GM23338 (cell line): ENCODE measurements around the gene ZFP64. TPM values are rescaled to one million over a fixed set of nuclear protein-coding genes. Genes with fewer than 3 reads are reported as not detected.
A peak's percentile ranks its signal among the peaks of the same experiment; 100 is the strongest.

Source experiments
- ATAC-seq: fragments of 200-7000 bp; cut with Tn5 transposase; 3 replicates; pipeline ENCODE4 v1.9.1; 2020
- DNase-seq: peaks from one replicate; pipeline ENCODE4 v3.0.0-alpha.2; 2015; ENCODE audit warnings: low spot score
- H2AFZ ChIP-seq: fragments of 200-600 bp; sonication (generic); 2 replicates; pipeline ENCODE4 v1.8.0; 2016; ENCODE audit warnings: antibody characterized with exemption, mild to moderate bottlenecking, moderate library complexity
- H3F3A ChIP-seq: fragments of 200-600 bp; sonication (generic); replicated peaks from 2 replicates; pipeline ENCODE4 v1.8.0; 2017; ENCODE audit warnings: antibody characterized with exemption, mixed run types, low read depth
- H3K27ac ChIP-seq: fragments of 200-600 bp; sonication (generic); 2 replicates; pipeline ENCODE4 v1.6.1; 2016; ENCODE audit warnings: low read depth
- H3K27me3 ChIP-seq: fragments of 200-600 bp; sonication (generic); 2 replicates; pipeline ENCODE4 v1.8.0; 2016; ENCODE audit warnings: mild to moderate bottlenecking, mixed run types, moderate library complexity; ENCODE audit not compliant: insufficient read depth
- H3K36me3 ChIP-seq: fragments of 200-600 bp; sonication (generic); 2 replicates; pipeline ENCODE4 v1.8.0; 2016; ENCODE audit warnings: mild to moderate bottlenecking; ENCODE audit not compliant: insufficient read depth
- H3K4me1 ChIP-seq: fragments of 200-600 bp; sonication (generic); 2 replicates; pipeline ENCODE4 v1.8.0; 2016; ENCODE audit warnings: mild to moderate bottlenecking, moderate library complexity; ENCODE audit not compliant: insufficient read depth
- H3K4me2 ChIP-seq: fragments of 200-600 bp; sonication (generic); 2 replicates; pipeline ENCODE4 v1.7.1; 2017; ENCODE audit warnings: mixed run types
- H3K4me3 ChIP-seq: fragments of 200-600 bp; sonication (generic); 2 replicates; pipeline ENCODE4 v1.6.1; 2016; ENCODE audit warnings: mixed run types
- H3K79me2 ChIP-seq: fragments of 200-600 bp; sonication (generic); replicated peaks from 2 replicates; pipeline ENCODE4 v1.8.0; 2017; ENCODE audit warnings: mild to moderate bottlenecking; ENCODE audit not compliant: insufficient read depth
- H3K9me2 ChIP-seq: fragments of 200-600 bp; sonication (generic); 2 replicates; pipeline ENCODE4 v1.8.0; 2017; ENCODE audit not compliant: insufficient read depth
- H4K20me1 ChIP-seq: fragments of 200-600 bp; sonication (generic); replicated peaks from 2 replicates; pipeline ENCODE4 v1.8.0; 2017; ENCODE audit warnings: mild to moderate bottlenecking; ENCODE audit not compliant: insufficient read depth
- H3K27ac Mint-ChIP-seq: 2 replicates; pipeline ENCODE4 v1.8.0; 2020; ENCODE audit warnings: inconsistent platforms, mild to moderate bottlenecking, moderate library complexity, mixed read lengths
- H3K27me3 Mint-ChIP-seq: 3 replicates; pipeline ENCODE4 v1.8.0; 2022; ENCODE audit warnings: low read depth, mild to moderate bottlenecking, moderate library complexity, mixed read lengths, inconsistent platforms; ENCODE audit not compliant: insufficient read depth, poor library complexity
- H3K36me3 Mint-ChIP-seq: 3 replicates; pipeline ENCODE4 v1.8.0; 2021; ENCODE audit warnings: low read depth, mild to moderate bottlenecking, inconsistent platforms, moderate library complexity, mixed read lengths
- H3K4me1 Mint-ChIP-seq: 3 replicates; pipeline ENCODE4 v1.8.0; 2020; ENCODE audit warnings: mild to moderate bottlenecking, inconsistent platforms, mixed read lengths
- H3K4me3 Mint-ChIP-seq: 3 replicates; pipeline ENCODE4 v1.8.0; 2021; ENCODE audit warnings: moderate library complexity, mild to moderate bottlenecking, inconsistent platforms, mixed read lengths
- H3K9me3 Mint-ChIP-seq: 3 replicates; pipeline ENCODE4 v1.8.0; 2020; ENCODE audit warnings: moderate library complexity, mild to moderate bottlenecking, inconsistent platforms, mixed read lengths
- CREB1 ChIP-seq: fragments of 250-450 bp; sonication (Bioruptor Pico); IDR thresholded peaks from 2 replicates; pipeline ENCODE4 v1.5.0; 2020; ENCODE audit warnings: low read depth, mild to moderate bottlenecking, moderate library complexity
- ETS1 ChIP-seq: IDR thresholded peaks from 2 replicates; pipeline ENCODE4 v1.6.1; 2016; ENCODE audit warnings: antibody characterized with exemption
- EZH2 ChIP-seq: fragments of 200-600 bp; sonication (generic); IDR thresholded peaks from one replicate; pipeline ENCODE4 v1.8.0; 2017; ENCODE audit warnings: antibody characterized with exemption, mild to moderate bottlenecking, low read depth; ENCODE audit not compliant: unreplicated experiment
- EZH2phosphoT487 ChIP-seq: fragments of 200-600 bp; sonication (generic); IDR thresholded peaks from one replicate; pipeline ENCODE4 v1.8.1; 2018; ENCODE audit warnings: antibody characterized with exemption; ENCODE audit not compliant: unreplicated experiment
- JUNB ChIP-seq: IDR thresholded peaks from one replicate; pipeline ENCODE4 v1.6.1; 2016; ENCODE audit warnings: antibody characterized with exemption; ENCODE audit not compliant: unreplicated experiment
- NANOG ChIP-seq: IDR thresholded peaks from 2 replicates; pipeline ENCODE4 v1.6.1; 2016; ENCODE audit warnings: antibody characterized with exemption, borderline replicate concordance
- POLR2AphosphoS5 ChIP-seq: IDR thresholded peaks from 2 replicates; pipeline ENCODE4 v1.6.1; 2016; ENCODE audit warnings: antibody characterized with exemption, low read depth
- REST ChIP-seq: IDR thresholded peaks from one replicate; pipeline ENCODE4 v1.6.1; 2018; ENCODE audit warnings: antibody characterized with exemption; ENCODE audit not compliant: unreplicated experiment
- STAT1 ChIP-seq: IDR thresholded peaks from one replicate; pipeline ENCODE4 v1.6.1; 2016; ENCODE audit warnings: antibody characterized with exemption; ENCODE audit not compliant: unreplicated experiment
- ZNF114 ChIP-seq: fragments of 250-450 bp; sonication (Bioruptor Pico); IDR thresholded peaks from 2 replicates; pipeline ENCODE4 v1.5.0; 2020; ENCODE audit warnings: mild to moderate bottlenecking, moderate library complexity
- ZNF331 ChIP-seq: fragments of 250-450 bp; sonication (Bioruptor Pico); IDR thresholded peaks from 2 replicates; pipeline ENCODE4 v1.5.0; 2020; ENCODE audit warnings: low read depth, mild to moderate bottlenecking, moderate library complexity
- ZNF462 ChIP-seq: fragments of 250-450 bp; sonication (Bioruptor Pico); IDR thresholded peaks from 2 replicates; pipeline ENCODE4 v1.5.0; 2020; ENCODE audit warnings: mild to moderate bottlenecking, moderate library complexity
- polyA plus RNA-seq: library from polyadenylated mRNA; unstranded; fragments of >200 nt; fragmentation: Nextera tagmentation; extraction: Ambion mirVana; gene quantifications from 2 replicates; pipeline ENCODE4 v1.2.1, GENCODE V29; 2016
- total RNA-seq: library from RNA; depleted of rRNA; stranded (reverse); fragments of >200 nt; shearing (Covaris generic); gene quantifications from 2 replicates; pipeline ENCODE4 v1.2.3, GENCODE V29; 2014
- TF ChIP-seq, protein P1 (sequence below), 2 experiments: fragments of 200-600 bp in 1 of 2; sonication (generic) in 1 of 2; conservative IDR thresholded peaks; 2 replicates each; pipeline versions ENCODE4 v1.5.1 to v1.6.1; 2016 to 2017; ENCODE audit warnings: antibody characterized with exemption in 2 of 2, low read depth in 2 of 2, mild to moderate bottlenecking in 2 of 2, moderate library complexity in 1 of 2

Gene ZFP64
- total and polyA plus RNA-seq, 2 experiments from 2014 or later = 9.6 to 30.4 TPM

- H3K27ac ChIP-seq = 0 out of 2 replicates have a peak overlapping the region, but pooled peaks have one; percentile 27
- peaks cover 3% of the 10 kb centered on the region; the same call in 1 of the 3 replicates for H3K36me3 Mint-ChIP-seq
- ATAC-seq = peak; percentile 10
- peak overlapping the region; percentile 88 for H3K4me3 Mint-ChIP-seq
- H3K36me3 ChIP-seq = no peaks in the 10 kb centered on the region
- peak overlapping the region; percentile 60 for H2AFZ ChIP-seq
- no peaks in the 10 kb centered on the region for H3K79me2 ChIP-seq
- H3K4me1 Mint-ChIP-seq = peaks cover 24% of the 10 kb centered on the region
- peaks cover 50% of the 10 kb centered on the region for H3K27me3 Mint-ChIP-seq
- no peaks in the 10 kb centered on the region for H3K9me2 ChIP-seq
- peaks cover 77% of the 10 kb centered on the region for H3K27me3 ChIP-seq
- DNase-seq = peak; percentile 82
- H3K4me2 ChIP-seq = peak overlapping the region; percentile 87
- peaks cover 27% of the 10 kb centered on the region for H3K4me1 ChIP-seq
- TF ChIP-seq ZNF462 (CRISPR knock-in tag) = no peak
- TF ChIP-seq EZH2phosphoT487 = no peak
- no peak for TF ChIP-seq ZNF114 (CRISPR knock-in tag)
- TF ChIP-seq CREB1 (CRISPR knock-in tag) = no peak
- TF ChIP-seq JUNB = no peak
- no peak for TF ChIP-seq STAT1
- no peak for TF ChIP-seq ZNF331 (CRISPR knock-in tag)
- TF ChIP-seq EZH2 = no peak
- TF ChIP-seq REST = no peak
- no peak for TF ChIP-seq ETS1
- TF ChIP-seq NANOG = no peak
- TF ChIP-seq POLR2AphosphoS5 = no peak
- TF ChIP-seq, protein P1, sequence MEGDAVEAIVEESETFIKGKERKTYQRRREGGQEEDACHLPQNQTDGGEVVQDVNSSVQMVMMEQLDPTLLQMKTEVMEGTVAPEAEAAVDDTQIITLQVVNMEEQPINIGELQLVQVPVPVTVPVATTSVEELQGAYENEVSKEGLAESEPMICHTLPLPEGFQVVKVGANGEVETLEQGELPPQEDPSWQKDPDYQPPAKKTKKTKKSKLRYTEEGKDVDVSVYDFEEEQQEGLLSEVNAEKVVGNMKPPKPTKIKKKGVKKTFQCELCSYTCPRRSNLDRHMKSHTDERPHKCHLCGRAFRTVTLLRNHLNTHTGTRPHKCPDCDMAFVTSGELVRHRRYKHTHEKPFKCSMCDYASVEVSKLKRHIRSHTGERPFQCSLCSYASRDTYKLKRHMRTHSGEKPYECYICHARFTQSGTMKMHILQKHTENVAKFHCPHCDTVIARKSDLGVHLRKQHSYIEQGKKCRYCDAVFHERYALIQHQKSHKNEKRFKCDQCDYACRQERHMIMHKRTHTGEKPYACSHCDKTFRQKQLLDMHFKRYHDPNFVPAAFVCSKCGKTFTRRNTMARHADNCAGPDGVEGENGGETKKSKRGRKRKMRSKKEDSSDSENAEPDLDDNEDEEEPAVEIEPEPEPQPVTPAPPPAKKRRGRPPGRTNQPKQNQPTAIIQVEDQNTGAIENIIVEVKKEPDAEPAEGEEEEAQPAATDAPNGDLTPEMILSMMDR (conservative IDR thresholded peaks at IDR 0.05; ENCODE audit: low read depth in 2 of 2) = no peak
- H3K27ac Mint-ChIP-seq = no peak overlapping the region; the same call in 1 of the 2 replicates
- H3K9me3 Mint-ChIP-seq = no peaks in the 10 kb centered on the region
- H4K20me1 ChIP-seq = peaks cover 13% of the 10 kb centered on the region
- H3F3A ChIP-seq = peaks cover 31% of the 10 kb centered on the region; the same call in 1 of the 2 replicates
- peak overlapping the region; percentile 84 for H3K4me3 ChIP-seq
Observed at GRCh38 chr20:52103335-52103912, 88.2 kb downstream of the ZFP64 start.
